IMR-90 (cell line): ENCODE results near the gene SAMD9. TPM values are rescaled to one million over a fixed set of nuclear protein-coding genes. Genes with fewer than 3 reads are reported as not detected.

Experiments
- ATAC-seq: fragments of 200-7000 bp; cut with Tn5 transposase; 2 replicates; pipeline ENCODE4 v1.9.1; 2020; ENCODE audit warnings: low read depth, mild to moderate bottlenecking, moderate library complexity
- BruUV-seq: library from RNA; stranded (reverse); fragments of 400-500 nt; replicated peaks from 2 replicates; lab custom pipeline; 2021; lab: Mats Ljungman, UMichigan
- CTCF ChIA-PET: fragments of 300-600 bp; formaldehyde crosslinking; extraction: SDS; loops from one replicate; lab custom pipeline; 2021; ENCODE audit warnings: antibody characterized with exemption; lab: Yijun Ruan, JAX
- POLR2A ChIA-PET: fragments of 300-600 bp; sonication (Branson Sonifier 250); formaldehyde crosslinking; loops from one replicate; lab custom pipeline; 2022; ENCODE audit warnings: antibody characterized with exemption; ENCODE audit not compliant: unreplicated experiment; lab: Charles Lee
- DNase-seq: peaks from one replicate; pipeline ENCODE4 v3.0.0; 2013
- H2AFZ ChIP-seq: replicated peaks from 2 replicates; pipeline ENCODE3; 2013; ENCODE audit warnings: low read length, mild to moderate bottlenecking; ENCODE audit not compliant: poor library complexity
- H2AK5ac ChIP-seq: 2 replicates; pipeline ENCODE4 v1.6.1; 2013; ENCODE audit warnings: low read depth, low read length, inconsistent platforms
- H2AK9ac ChIP-seq: replicated peaks from 2 replicates; pipeline ENCODE3; 2013; ENCODE audit warnings: mild to moderate bottlenecking, low read depth, low read length, moderate library complexity; ENCODE audit not compliant: poor library complexity
- H2BK120ac ChIP-seq: 2 replicates; pipeline ENCODE4 v1.6.1; 2013; ENCODE audit warnings: low read depth, low read length, inconsistent platforms
- H2BK15ac ChIP-seq: 3 replicates; pipeline ENCODE4 v1.6.1; 2013; ENCODE audit warnings: low read depth, low read length, inconsistent platforms
- H2BK20ac ChIP-seq: 2 replicates; pipeline ENCODE4 v1.6.1; 2013; ENCODE audit warnings: low read depth, mild to moderate bottlenecking, inconsistent platforms, low read length, moderate library complexity
- H2BK5ac ChIP-seq: 2 replicates; pipeline ENCODE4 v1.6.1; 2013; ENCODE audit warnings: mild to moderate bottlenecking, low read depth, low read length, inconsistent platforms; ENCODE audit not compliant: poor library complexity, severe bottlenecking
- H3K14ac ChIP-seq: replicated peaks from 2 replicates; pipeline ENCODE4 v1.6.1; 2013; ENCODE audit warnings: low read depth, low read length, inconsistent platforms
- H3K18ac ChIP-seq: 2 replicates; pipeline ENCODE4 v1.6.1; 2013; ENCODE audit warnings: low read depth, low read length, control low read depth
- H3K23ac ChIP-seq: 2 replicates; pipeline ENCODE4 v1.6.1; 2013; ENCODE audit warnings: low read depth, low read length, inconsistent platforms
- H3K27ac ChIP-seq: 2 replicates; pipeline ENCODE4 v1.5.1; 2013; ENCODE audit warnings: mild to moderate bottlenecking, control low read depth, low read length; ENCODE audit not compliant: insufficient read depth
- H3K27me3 ChIP-seq: 2 replicates; pipeline ENCODE4 v1.6.1; 2013; ENCODE audit warnings: low read length; ENCODE audit not compliant: control insufficient read depth, insufficient read depth
- H3K36me3 ChIP-seq: 2 replicates; pipeline ENCODE4 v1.6.1; 2013; ENCODE audit warnings: low read length, mixed read lengths; ENCODE audit not compliant: control insufficient read depth, insufficient read depth
- H3K4ac ChIP-seq: 2 replicates; pipeline ENCODE4 v1.6.1; 2013; ENCODE audit warnings: low read depth, low read length, inconsistent platforms
- H3K4me1 ChIP-seq: 2 replicates; pipeline ENCODE4 v1.6.1; 2013; ENCODE audit warnings: low read length, mixed read lengths; ENCODE audit not compliant: control insufficient read depth, insufficient read depth
- H3K4me2 ChIP-seq: 2 replicates; pipeline ENCODE4 v1.6.1; 2013; ENCODE audit warnings: low read depth, mild to moderate bottlenecking, control low read depth, low read length, moderate library complexity
- H3K4me3 ChIP-seq: 2 replicates; pipeline ENCODE4 v1.5.1; 2013; ENCODE audit warnings: low read depth, mild to moderate bottlenecking, control low read depth, low read length, moderate library complexity; ENCODE audit not compliant: insufficient read depth
- H3K56ac ChIP-seq: 2 replicates; pipeline ENCODE4 v1.6.1; 2013; ENCODE audit warnings: low read length, inconsistent platforms; ENCODE audit not compliant: insufficient read depth; ENCODE audit errors: extremely low read depth
- H3K79me1 ChIP-seq, 2 experiments: 2 replicates each; pipeline ENCODE4 v1.6.1; 2013; ENCODE audit warnings: low read length in 2 of 2, inconsistent platforms in 1 of 2, low read depth in 1 of 2
- H3K9ac ChIP-seq: 2 replicates; pipeline ENCODE4 v1.6.1; 2013; ENCODE audit warnings: low read depth, low read length, control low read depth
- H3K9me1 ChIP-seq: 2 replicates; pipeline ENCODE4 v1.6.1; 2013; ENCODE audit warnings: low read length, inconsistent platforms; ENCODE audit not compliant: insufficient read depth
- H3K9me3 ChIP-seq: 2 replicates; pipeline ENCODE4 v1.6.1; 2013; ENCODE audit warnings: low read length; ENCODE audit not compliant: control insufficient read depth, insufficient read depth
- H4K20me1 ChIP-seq: 2 replicates; pipeline ENCODE4 v1.6.1; 2013; ENCODE audit warnings: low read length, inconsistent platforms; ENCODE audit not compliant: insufficient read depth
- H4K5ac ChIP-seq: 2 replicates; pipeline ENCODE4 v1.6.1; 2013; ENCODE audit warnings: mild to moderate bottlenecking, low read depth, low read length, control low read depth
- H4K8ac ChIP-seq, 2 experiments: 2 replicates each; pipeline ENCODE4 v1.6.1; 2013; ENCODE audit warnings: low read depth in 2 of 2, low read length in 2 of 2, control low read depth in 1 of 2, inconsistent platforms in 1 of 2
- H4K91ac ChIP-seq: 2 replicates; pipeline ENCODE4 v1.6.1; 2013; ENCODE audit warnings: low read depth, low read length, inconsistent platforms; ENCODE audit not compliant: insufficient read depth
- ELK1 ChIP-seq: fragments of 150-350 bp; IDR thresholded peaks from 2 replicates; pipeline ENCODE4 v1.6.1; 2016; ENCODE audit warnings: low read depth, mild to moderate bottlenecking, low read length, moderate library complexity, borderline replicate concordance
- MAZ ChIP-seq: IDR thresholded peaks from 2 replicates; pipeline ENCODE4 v1.6.1; 2012; ENCODE audit warnings: low read depth, mild to moderate bottlenecking, low read length, improper control_type of control experiment, moderate library complexity, borderline replicate concordance
- MXI1 ChIP-seq: IDR thresholded peaks from 2 replicates; pipeline ENCODE4 v1.6.1; 2012; ENCODE audit warnings: low read depth, mild to moderate bottlenecking, low read length, moderate library complexity, borderline replicate concordance
- POLR2A ChIP-seq: IDR thresholded peaks from 2 replicates; pipeline ENCODE4 v1.6.1; 2012; ENCODE audit warnings: mild to moderate bottlenecking, low read depth, low read length
- RFX5 ChIP-seq: IDR thresholded peaks from 2 replicates; pipeline ENCODE4 v1.8.0; 2012; ENCODE audit warnings: low read depth, mild to moderate bottlenecking, low read length, moderate library complexity
- USF2 ChIP-seq: fragments of 150-350 bp; IDR thresholded peaks from 2 replicates; pipeline ENCODE4 v1.6.1; 2017; ENCODE audit warnings: mild to moderate bottlenecking, antibody characterized with exemption, low read length, low read depth
- WGBS, 2 experiments: methylation state at CpG; one replicate each; pipeline versions ENCODE4 v1.1.5 to v1.1.7; 2013; ENCODE audit warnings: missing lambda C conversion rate in 2 of 2; ENCODE audit not compliant: insufficient read length in 1 of 2; ENCODE audit errors: extremely low coverage in 2 of 2; 5-methylcytosine and 5-hydroxymethylcytosine counted together
- dilution Hi-C: fragments of 300-500 bp; cut with HindIII; formaldehyde crosslinking; loops from one replicate; pipeline ENCODE4 v1.14.3; 2018; ENCODE audit warnings: low sequenced_read_pairs; ENCODE audit not compliant: unreplicated experiment
- in situ Hi-C: fragments of 300-500 bp; cut with MboI; formaldehyde crosslinking; loops from 3 replicates; pipeline ENCODE4 v1.14.3; 2019; ENCODE audit warnings: low sequenced_read_pairs, inconsistent platforms, mixed read lengths
- intact Hi-C: fragments of 100-400 bp; cut with micrococcal nuclease; formaldehyde crosslinking; loops from 2 replicates; pipeline ENCODE4 v1.10.0; 2022
- polyA plus RNA-seq, 3 experiments: library from polyadenylated mRNA; depleted of rRNA; stranded (reverse); fragments of >200 nt; gene quantifications; 2 replicates each; pipeline ENCODE4 v1.2.3, GENCODE V29; 2012; ENCODE audit warnings: low replicate concordance in 1 of 3
- total RNA-seq: library from RNA; depleted of rRNA; stranded (reverse); fragments of >200 nt; gene quantifications from 2 replicates; pipeline ENCODE4 v1.2.3, GENCODE V29; 2012
- TF ChIP-seq, protein P1 (sequence below): conservative IDR thresholded peaks from 2 replicates; pipeline ENCODE4 v1.5.1; 2012; ENCODE audit warnings: mild to moderate bottlenecking, low read depth, low read length, improper control_type of control experiment

Gene SAMD9
- total and polyA plus RNA-seq, 2 of the 4 experiments (the other 2 are of a cell fraction), result 1.9 to 9.5 TPM

DNA sequence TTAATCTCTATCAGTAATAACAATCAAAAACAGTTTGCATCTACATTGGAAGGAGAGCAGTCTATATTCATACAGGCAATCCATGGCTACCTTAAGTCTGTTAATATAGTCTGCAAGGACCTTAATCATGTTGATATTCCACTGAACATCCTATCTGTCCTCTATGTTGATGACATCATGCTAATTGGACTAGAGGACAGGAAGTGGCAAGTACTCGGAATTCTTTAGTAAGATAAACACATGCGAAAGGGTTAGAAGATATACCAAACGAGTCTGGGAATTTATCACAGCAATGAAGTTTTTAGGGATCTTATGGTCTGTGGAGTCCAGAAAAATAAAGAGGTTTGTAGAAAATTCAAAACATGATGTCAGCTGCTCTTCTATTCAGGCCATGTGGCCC, 41.7 kb upstream of the SAMD9 start:
- Histone ChIP-seq H2BK5ac (no peak overlapping the region), H2BK20ac (no peak overlapping the region), H3K9ac (no peak overlapping the region), H4K20me1 (no peaks in the 10 kb centered on the region), H2AK5ac (no peak overlapping the region), H4K5ac (no peak overlapping the region), H3K4me3 (no peak overlapping the region), H3K36me3 (no peaks in the 10 kb centered on the region), H3K9me3 (peaks cover 3% of the 10 kb centered on the region; the same call in 1 of the 2 replicates), H2AK9ac (no peak overlapping the region), H3K23ac (no peak overlapping the region), H3K4me1 (no peaks in the 10 kb centered on the region; the same call in 1 of the 2 replicates), H3K56ac (no peak overlapping the region), H3K14ac (no peak overlapping the region), H2BK120ac (no peak overlapping the region), H3K27ac (no peak overlapping the region), H3K79me1 (no peaks in the 10 kb centered on the region), H3K18ac (no peak overlapping the region), H3K4ac (no peak overlapping the region), H3K4me2 (no peak overlapping the region), H4K91ac (no peak overlapping the region), H3K9me1 (no peaks in the 10 kb centered on the region), H3K27me3 (no peaks in the 10 kb centered on the region), H2AFZ (no peak overlapping the region), H4K8ac (no peak overlapping the region), H2BK15ac (no peak overlapping the region)
- ATAC-seq (peak; percentile 66), DNase-seq (peak; percentile 48)
- 17% methylated on average over 3 of the region's 3 CpGs; no CpG with 5 or more reads in 1 of the 2 experiments for WGBS, 2 experiments
- ChIA-PET CTCF (no interaction called here), POLR2A (no interaction called here)
- in situ Hi-C loops, result no loop called here
- dilution Hi-C loops, result no loop called here
- intact Hi-C loops, result no loop called here
- TF ChIP-seq, protein P1, sequence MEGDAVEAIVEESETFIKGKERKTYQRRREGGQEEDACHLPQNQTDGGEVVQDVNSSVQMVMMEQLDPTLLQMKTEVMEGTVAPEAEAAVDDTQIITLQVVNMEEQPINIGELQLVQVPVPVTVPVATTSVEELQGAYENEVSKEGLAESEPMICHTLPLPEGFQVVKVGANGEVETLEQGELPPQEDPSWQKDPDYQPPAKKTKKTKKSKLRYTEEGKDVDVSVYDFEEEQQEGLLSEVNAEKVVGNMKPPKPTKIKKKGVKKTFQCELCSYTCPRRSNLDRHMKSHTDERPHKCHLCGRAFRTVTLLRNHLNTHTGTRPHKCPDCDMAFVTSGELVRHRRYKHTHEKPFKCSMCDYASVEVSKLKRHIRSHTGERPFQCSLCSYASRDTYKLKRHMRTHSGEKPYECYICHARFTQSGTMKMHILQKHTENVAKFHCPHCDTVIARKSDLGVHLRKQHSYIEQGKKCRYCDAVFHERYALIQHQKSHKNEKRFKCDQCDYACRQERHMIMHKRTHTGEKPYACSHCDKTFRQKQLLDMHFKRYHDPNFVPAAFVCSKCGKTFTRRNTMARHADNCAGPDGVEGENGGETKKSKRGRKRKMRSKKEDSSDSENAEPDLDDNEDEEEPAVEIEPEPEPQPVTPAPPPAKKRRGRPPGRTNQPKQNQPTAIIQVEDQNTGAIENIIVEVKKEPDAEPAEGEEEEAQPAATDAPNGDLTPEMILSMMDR, result no peak
- no peak for TF ChIP-seq MXI1
- TF ChIP-seq RFX5, result no peak
- no peak for TF ChIP-seq ELK1
- TF ChIP-seq POLR2A, result no peak
- no peak for TF ChIP-seq MAZ
- TF ChIP-seq USF2, result no peak
- BruUV-seq, result no TSS peak
